Activated CD8-positive, alpha-beta T cell treated with anti-CD3 and anti-CD28 coated beads for 36 hours (primary cell): ENCODE results near the gene ELP4. TPM values are rescaled to one million over a fixed set of nuclear protein-coding genes. Genes with fewer than 3 reads are reported as not detected.

ENCODE experiments used
- ATAC-seq: fragments of 200-7000 bp; cut with Tn5 transposase; one replicate; pipeline ENCODE4 v1.10.0; 2021; ENCODE audit warnings: mild to moderate bottlenecking, moderate library complexity
- CTCF ChIA-PET: fragments of 350-600 bp; sonication (Branson Sonifier 250); formaldehyde crosslinking; loops from one replicate; lab custom pipeline; 2021; ENCODE audit warnings: antibody characterized with exemption; lab: Charles Lee
- POLR2A ChIA-PET: fragments of 350-600 bp; sonication (Branson Sonifier 250); formaldehyde crosslinking; loops from one replicate; lab custom pipeline; 2021; ENCODE audit warnings: antibody characterized with exemption; lab: Charles Lee
- DNase-seq: peaks from one replicate; pipeline ENCODE4 v3.0.0-alpha.2; 2020
- H3K27ac Mint-ChIP-seq: one replicate; pipeline ENCODE4 v1.8.0; 2021; ENCODE audit warnings: mild to moderate bottlenecking, mixed read lengths
- H3K27me3 Mint-ChIP-seq: one replicate; pipeline ENCODE4 v1.8.0; 2021; ENCODE audit warnings: mixed read lengths
- H3K36me3 Mint-ChIP-seq: one replicate; pipeline ENCODE4 v1.8.0; 2021; ENCODE audit warnings: low read depth, mixed read lengths
- H3K4me1 Mint-ChIP-seq: one replicate; pipeline ENCODE4 v1.8.0; 2021; ENCODE audit warnings: low read depth, mixed read lengths
- H3K4me3 Mint-ChIP-seq: one replicate; pipeline ENCODE4 v1.8.0; 2021; ENCODE audit warnings: mild to moderate bottlenecking, moderate library complexity, mixed read lengths
- H3K9me3 Mint-ChIP-seq: one replicate; pipeline ENCODE4 v1.8.0; 2021; ENCODE audit warnings: mixed read lengths
- intact Hi-C: fragments of 100-400 bp; cut with micrococcal nuclease; formaldehyde crosslinking; loops from one replicate; pipeline ENCODE4 v1.10.0; 2022
- total RNA-seq, 2 experiments: library from RNA; stranded (reverse); gene quantifications; one replicate each; pipeline ENCODE4 v1.2.3, GENCODE V29; 2021
- TF ChIP-seq, protein P1 (sequence below): fragments of 200-600 bp; IDR thresholded peaks from one replicate; pipeline ENCODE4 v1.8.0; 2022; ENCODE audit warnings: antibody characterized with exemption, mild to moderate bottlenecking

The ELP4 gene
- total RNA-seq, 2 experiments from 2014 or later = 21.1 to 21.6 TPM

- H3K36me3 Mint-ChIP-seq = no peaks in the 10 kb centered on the region
- DNase-seq = no peak
- H3K9me3 Mint-ChIP-seq = no peaks in the 10 kb centered on the region
- no peaks in the 10 kb centered on the region for H3K27me3 Mint-ChIP-seq
- ChIA-PET POLR2A (no interaction called here), CTCF (no interaction called here)
- H3K4me3 Mint-ChIP-seq = no peak overlapping the region
- H3K4me1 Mint-ChIP-seq = no peaks in the 10 kb centered on the region
- ATAC-seq = no peak
- H3K27ac Mint-ChIP-seq = no peak overlapping the region
- TF ChIP-seq, protein P1, sequence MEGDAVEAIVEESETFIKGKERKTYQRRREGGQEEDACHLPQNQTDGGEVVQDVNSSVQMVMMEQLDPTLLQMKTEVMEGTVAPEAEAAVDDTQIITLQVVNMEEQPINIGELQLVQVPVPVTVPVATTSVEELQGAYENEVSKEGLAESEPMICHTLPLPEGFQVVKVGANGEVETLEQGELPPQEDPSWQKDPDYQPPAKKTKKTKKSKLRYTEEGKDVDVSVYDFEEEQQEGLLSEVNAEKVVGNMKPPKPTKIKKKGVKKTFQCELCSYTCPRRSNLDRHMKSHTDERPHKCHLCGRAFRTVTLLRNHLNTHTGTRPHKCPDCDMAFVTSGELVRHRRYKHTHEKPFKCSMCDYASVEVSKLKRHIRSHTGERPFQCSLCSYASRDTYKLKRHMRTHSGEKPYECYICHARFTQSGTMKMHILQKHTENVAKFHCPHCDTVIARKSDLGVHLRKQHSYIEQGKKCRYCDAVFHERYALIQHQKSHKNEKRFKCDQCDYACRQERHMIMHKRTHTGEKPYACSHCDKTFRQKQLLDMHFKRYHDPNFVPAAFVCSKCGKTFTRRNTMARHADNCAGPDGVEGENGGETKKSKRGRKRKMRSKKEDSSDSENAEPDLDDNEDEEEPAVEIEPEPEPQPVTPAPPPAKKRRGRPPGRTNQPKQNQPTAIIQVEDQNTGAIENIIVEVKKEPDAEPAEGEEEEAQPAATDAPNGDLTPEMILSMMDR = no peak
- intact Hi-C loops = no loop called here
These were observed 177.7 kb downstream of the ELP4 start for GRCh38 chr11:31687256-31687655.

GRCh38 chr11:31687861-31688260 is 178.3 kb downstream of the ELP4 start:
- H3K27ac Mint-ChIP-seq = no peak overlapping the region
- ChIA-PET POLR2A (no interaction called here), CTCF (no interaction called here)
- H3K27me3 Mint-ChIP-seq = no peaks in the 10 kb centered on the region
- H3K4me3 Mint-ChIP-seq = no peak overlapping the region
- ATAC-seq = no peak
- no peak for DNase-seq
- intact Hi-C loops = no loop called here
- H3K4me1 Mint-ChIP-seq = no peaks in the 10 kb centered on the region
- H3K36me3 Mint-ChIP-seq = no peaks in the 10 kb centered on the region
- TF ChIP-seq, protein P1 = no peak
- H3K9me3 Mint-ChIP-seq = no peaks in the 10 kb centered on the region

DNA sequence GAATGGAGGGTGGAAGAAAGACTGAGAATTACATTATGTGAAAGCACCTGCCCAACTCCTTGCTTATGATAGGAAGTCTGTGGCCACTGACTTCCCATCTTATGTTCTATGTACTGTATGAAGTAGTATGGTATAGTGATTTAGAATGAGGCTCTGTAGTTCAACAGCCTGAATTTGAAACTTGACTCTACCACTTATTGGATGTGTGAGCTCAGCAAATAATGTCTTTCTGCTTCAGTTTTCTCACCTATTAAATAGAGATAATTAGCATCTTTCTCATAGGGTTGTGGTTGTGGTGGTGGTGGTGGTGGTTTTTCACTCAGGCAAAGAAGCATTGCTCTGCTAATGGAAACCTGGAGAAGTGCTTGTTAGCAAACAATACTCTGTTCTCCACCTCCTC is 180.0 kb downstream of the ELP4 start:
- Mint-ChIP-seq H3K36me3 (peaks cover 7% of the 10 kb centered on the region), H3K27ac (no peak overlapping the region), H3K9me3 (peaks cover 1% of the 10 kb centered on the region), H3K4me3 (no peak overlapping the region), H3K4me1 (no peaks in the 10 kb centered on the region), H3K27me3 (no peaks in the 10 kb centered on the region)
- TF ChIP-seq, protein P1 = no peak
- intact Hi-C loops = no loop called here
- ChIA-PET CTCF (no interaction called here), POLR2A (no interaction called here)
- DNase-seq (no peak), ATAC-seq (no peak)

DNA sequence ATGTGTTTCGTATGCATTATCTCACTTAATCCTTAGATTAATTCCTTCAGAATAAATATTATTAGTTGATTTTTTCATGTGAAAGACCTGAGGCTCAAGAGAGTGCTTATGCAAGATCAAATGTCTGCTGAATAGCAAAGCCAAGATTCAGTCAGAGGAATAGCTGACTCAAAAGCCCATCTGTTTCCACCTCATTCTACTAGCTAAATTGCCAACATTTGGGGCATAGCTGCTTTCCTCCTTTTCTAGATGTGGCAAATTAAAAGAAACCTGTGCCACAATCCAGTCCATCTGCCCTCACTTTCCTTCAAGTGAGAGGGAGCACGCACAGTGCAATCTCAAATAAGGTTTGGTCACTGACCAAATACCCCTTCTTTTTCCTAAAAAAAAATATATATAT is 180.5 kb downstream of the ELP4 start:
- H3K4me3 Mint-ChIP-seq = no peak overlapping the region
- TF ChIP-seq, protein P1 = no peak
- no peak for ATAC-seq
- no peaks in the 10 kb centered on the region for H3K4me1 Mint-ChIP-seq
- no peak for DNase-seq
- no peaks in the 10 kb centered on the region for H3K27me3 Mint-ChIP-seq
- H3K27ac Mint-ChIP-seq = no peak overlapping the region
- ChIA-PET CTCF (no interaction called here), POLR2A (interaction anchor here (0.8 kb wide), 1 partner anchor 8 kb away, joined by 3 read pairs; no protein-coding TSS in a partner anchor)
- intact Hi-C loops = no loop called here
- H3K36me3 Mint-ChIP-seq = peaks cover 7% of the 10 kb centered on the region
- H3K9me3 Mint-ChIP-seq = peaks cover 1% of the 10 kb centered on the region

- intact Hi-C loops = no loop called here
- H3K4me3 Mint-ChIP-seq = no peak overlapping the region
- no peaks in the 10 kb centered on the region for H3K27me3 Mint-ChIP-seq
- H3K27ac Mint-ChIP-seq = no peak overlapping the region
- H3K36me3 Mint-ChIP-seq = peaks cover 7% of the 10 kb centered on the region
- ATAC-seq = no peak
- CTCF ChIA-PET = no interaction called here
- no peaks in the 10 kb centered on the region for H3K4me1 Mint-ChIP-seq
- peaks cover 1% of the 10 kb centered on the region for H3K9me3 Mint-ChIP-seq
- no peak for DNase-seq
- TF ChIP-seq, protein P1 = no peak
- POLR2A ChIA-PET = interaction anchor here (0.8 kb wide), 1 partner anchor 9 kb away, joined by 3 read pairs; no protein-coding TSS in a partner anchor
These were observed 180.9 kb downstream of the ELP4 start for GRCh38 chr11:31690516-31690915.
